Measurements from ENCODE around the gene FRMD4B. TPM values are rescaled to one million over a fixed set of nuclear protein-coding genes. Genes with fewer than 3 reads are reported as not detected.

FRMD4B gene
- total RNA-seq, 1 donor from 2014 or later = 73.2 TPM

- DNase-seq (ENCODE audit: low read depth in 2 of 2) = no peak
Measured at GRCh38 chr3:69205385-69205784, 180.5 kb downstream of the FRMD4B start.

DNA sequence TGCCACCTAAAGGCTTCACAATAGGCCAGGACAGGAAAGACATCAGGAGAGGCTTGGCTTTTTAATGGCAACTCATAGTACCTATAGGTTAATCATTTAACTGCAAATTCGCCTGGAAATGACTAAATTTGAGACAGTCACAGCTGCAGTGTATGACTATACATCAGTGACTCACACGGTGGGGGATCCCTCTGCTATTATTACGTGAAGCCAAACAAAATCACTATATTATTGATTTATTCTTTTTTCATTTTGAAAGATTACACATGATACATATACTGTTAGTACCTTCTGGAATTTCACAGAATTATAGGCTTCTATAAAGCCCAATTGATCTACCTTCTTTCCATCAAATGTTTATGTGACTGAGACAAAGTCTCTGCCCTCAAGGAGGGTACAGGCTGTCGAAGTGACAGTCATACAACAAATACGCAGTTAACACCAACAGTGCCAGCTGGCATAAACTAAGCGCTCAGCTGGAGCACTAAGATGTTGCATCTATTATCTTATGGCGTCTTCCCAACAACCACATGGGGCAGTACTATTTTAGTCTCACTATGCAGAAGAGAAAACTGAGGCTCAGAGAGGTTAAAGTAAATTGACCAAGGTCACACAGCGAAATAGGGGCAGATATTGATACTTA, 181.5 kb downstream of the FRMD4B start:
- peak in 1 of 2 donors; percentile 72 for DNase-seq (ENCODE audit: low read depth in 2 of 2)

DNA sequence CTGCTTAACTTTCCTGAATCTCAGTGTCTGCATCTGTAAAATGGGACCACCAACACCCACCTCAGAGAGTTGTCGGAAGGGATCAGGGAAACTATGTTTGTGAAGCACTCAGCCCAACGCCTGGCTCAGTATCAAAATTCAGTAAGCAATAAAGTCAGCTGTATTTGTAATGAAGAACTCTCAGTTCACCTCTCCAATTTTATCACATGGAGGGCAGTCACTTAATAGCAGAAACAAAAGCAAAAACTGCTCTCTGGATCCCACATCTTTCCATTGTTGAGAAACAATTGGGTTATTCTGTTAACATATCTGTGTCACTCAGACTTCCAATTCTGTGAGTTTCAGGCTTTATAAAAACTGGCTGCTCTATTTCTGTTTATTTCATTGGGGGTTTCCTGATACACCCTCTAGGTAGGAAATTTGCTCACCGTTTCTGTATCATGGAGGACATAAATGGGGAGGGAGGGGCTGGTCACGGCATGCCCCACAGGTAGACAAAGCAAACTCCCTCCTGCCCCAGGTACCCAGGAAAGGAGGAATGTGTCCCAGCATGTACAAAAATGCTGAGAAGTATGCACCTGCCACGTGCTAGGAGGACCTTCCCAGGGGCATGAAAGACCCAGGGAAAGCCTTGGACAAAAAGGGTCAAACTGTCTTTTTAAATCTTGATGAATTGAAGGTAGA, 182.1 kb downstream of the FRMD4B start:
- peak in 1 of 2 donors; percentile 54 for DNase-seq (ENCODE audit: low read depth in 2 of 2)

DNA sequence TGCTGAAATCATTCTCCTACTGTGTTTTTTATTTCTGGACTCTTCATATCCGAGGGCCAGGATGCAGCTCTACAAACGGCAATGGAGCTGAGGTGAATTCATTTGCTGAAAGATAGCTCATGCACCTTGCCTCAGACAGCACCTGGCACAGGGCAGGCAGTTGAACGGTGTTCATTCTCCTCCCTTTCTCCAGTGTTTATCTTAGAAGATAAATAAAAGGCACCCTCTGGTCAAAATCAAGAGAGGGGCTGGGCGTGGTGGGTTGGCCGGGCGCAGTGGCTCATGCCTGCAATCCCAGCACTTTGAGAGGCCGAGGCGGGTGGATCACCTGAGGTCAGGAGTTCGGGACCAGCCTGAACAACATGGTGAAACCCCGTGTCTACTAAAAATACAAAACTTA, 184.2 kb downstream of the FRMD4B start:
- DNase-seq (ENCODE audit: low read depth in 2 of 2) = no peak

DNA sequence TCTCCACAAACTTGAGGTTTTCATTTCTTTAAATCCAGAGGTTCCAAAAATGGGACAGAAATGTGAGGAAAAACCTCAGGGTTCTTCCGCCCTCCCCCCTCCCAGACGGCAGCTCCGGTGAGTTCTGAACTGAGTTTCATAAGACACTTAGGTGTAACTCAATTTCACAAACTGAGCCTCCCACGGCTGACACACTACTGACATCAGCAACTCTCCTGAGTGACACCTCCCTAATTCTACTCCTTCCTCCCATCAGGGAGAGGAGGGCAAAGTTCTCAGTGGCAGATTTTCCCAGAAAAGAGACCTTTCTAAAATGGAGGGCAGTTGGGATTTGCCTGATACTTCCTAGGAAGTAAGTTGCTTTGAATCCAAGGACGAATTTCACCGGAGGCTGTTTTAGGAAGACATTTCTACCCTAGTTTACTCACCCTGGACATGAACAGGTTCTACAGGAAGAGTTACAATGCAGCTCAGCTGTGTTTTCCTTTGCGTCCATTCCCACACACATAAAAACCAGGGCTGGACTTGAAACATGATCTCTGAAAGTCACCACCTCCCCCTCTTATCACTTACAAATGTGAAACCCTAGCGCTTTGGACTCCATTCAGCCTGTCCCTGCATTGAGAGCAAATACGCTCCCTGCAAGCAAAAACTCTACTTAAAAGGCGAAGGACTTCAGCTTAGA, 185.4 kb downstream of the FRMD4B start:
- DNase-seq (ENCODE audit: low read depth in 2 of 2) = peak; percentile 63 to 85

- no peak for DNase-seq (ENCODE audit: low read depth in 2 of 2)
Measured at GRCh38 chr3:69199942-69200341, 185.9 kb downstream of the FRMD4B start.

GRCh38 chr3:69197922-69198530, 187.9 kb downstream of the FRMD4B start:
- no peak for DNase-seq (ENCODE audit: low read depth in 2 of 2)

DNA sequence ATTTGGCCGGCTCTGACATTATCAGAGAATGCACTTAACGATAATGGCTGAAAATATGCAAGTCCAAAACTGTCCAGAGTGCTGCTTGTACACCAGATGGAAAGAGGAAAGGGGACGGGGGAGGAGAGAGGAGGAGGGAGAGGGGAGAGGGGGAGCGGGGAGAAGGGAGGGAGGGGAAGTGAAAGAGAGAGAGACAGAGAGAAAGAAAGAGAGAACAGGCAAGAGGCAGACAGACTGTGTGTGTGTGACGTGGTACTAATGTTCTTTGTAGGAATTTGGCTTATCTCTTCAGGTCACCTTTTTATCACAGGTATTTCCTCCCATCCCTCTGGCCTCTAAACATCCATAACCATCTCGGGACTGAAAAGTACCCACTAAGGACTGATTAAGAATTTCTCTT, 188.4 kb downstream of the FRMD4B start:
- no peak for DNase-seq (ENCODE audit: low read depth in 2 of 2)

GRCh38 chr3:69196876-69197275, 189.0 kb downstream of the FRMD4B start:
- DNase-seq (ENCODE audit: low read depth in 2 of 2) = no peak

DNA sequence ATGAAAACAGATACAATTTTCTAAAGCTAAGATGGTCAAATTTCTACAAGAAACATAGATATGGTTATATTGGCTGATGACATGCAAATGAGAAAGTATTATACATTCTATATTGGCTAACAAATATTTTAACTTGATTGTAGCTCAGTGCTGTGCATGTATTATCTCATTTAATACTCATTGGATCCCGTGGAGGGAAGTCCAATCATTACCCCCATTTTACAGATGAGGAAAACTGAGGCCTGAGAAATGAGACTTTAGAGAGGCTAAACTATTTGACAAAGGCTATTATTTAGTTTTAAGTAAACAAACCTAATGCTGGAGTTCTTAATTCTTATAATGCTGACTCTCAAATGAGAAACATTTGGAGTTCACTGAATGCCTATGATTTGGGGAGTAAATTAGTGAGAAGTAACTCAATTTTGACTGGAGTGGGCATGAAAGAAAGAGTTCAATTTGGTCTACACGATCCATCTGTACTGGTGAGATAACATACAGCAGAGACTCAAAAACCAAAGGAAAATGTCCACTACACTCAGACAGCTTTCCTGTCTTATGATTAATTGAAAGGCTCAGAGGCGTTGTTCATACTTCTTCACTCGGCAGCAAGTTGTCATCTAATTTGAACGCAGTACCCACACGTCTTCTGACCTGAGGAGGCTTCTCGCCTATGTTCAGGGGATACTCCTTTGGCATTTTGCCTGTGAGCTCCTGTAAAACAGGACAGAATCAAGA, 191.3 kb downstream of the FRMD4B start:
- peak in 1 of 2 donors; percentile 65 for DNase-seq (ENCODE audit: low read depth in 2 of 2)

DNA sequence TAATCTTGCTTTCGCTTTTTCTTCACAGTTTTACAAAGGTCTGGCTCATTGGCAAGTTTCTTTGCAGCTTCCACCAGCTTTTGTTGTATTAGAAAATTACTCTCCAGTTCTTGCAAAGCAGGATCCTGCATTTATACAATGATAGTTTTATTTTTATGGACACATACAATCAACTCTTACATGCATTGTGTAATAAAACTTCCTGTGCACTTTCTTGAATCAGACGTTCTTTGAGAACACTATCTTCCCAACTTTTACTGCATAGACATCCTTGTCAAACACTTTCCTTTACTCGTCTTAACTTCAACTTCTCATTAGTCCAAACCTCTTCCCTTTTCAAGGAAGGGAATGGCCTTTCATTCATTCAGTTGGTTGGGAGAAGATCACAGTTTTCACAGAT, 192.1 kb downstream of the FRMD4B start:
- DNase-seq (ENCODE audit: low read depth in 2 of 2) = no peak

GRCh38 chr3:69191516-69191915, 194.4 kb downstream of the FRMD4B start:
- no peak for DNase-seq (ENCODE audit: low read depth in 2 of 2)

- DNase-seq (ENCODE audit: low read depth in 2 of 2) = no peak
Measured at GRCh38 chr3:69189487-69189886, 196.4 kb downstream of the FRMD4B start.

GRCh38 chr3:69186575-69187093, 199.3 kb downstream of the FRMD4B start:
- DNase-seq (ENCODE audit: low read depth in 2 of 2) = no peak

- peak; percentile 27 to 58 for DNase-seq (ENCODE audit: low read depth in 2 of 2)
Measured at GRCh38 chr3:69182588-69183316, 203.1 kb downstream of the FRMD4B start.

GRCh38 chr3:69181592-69182211, 204.2 kb downstream of the FRMD4B start:
- peak; percentile 86 to 95 for DNase-seq (ENCODE audit: low read depth in 2 of 2)

- DNase-seq (ENCODE audit: low read depth in 2 of 2) = no peak
Measured at GRCh38 chr3:69180869-69181591, 204.9 kb downstream of the FRMD4B start.

DNA sequence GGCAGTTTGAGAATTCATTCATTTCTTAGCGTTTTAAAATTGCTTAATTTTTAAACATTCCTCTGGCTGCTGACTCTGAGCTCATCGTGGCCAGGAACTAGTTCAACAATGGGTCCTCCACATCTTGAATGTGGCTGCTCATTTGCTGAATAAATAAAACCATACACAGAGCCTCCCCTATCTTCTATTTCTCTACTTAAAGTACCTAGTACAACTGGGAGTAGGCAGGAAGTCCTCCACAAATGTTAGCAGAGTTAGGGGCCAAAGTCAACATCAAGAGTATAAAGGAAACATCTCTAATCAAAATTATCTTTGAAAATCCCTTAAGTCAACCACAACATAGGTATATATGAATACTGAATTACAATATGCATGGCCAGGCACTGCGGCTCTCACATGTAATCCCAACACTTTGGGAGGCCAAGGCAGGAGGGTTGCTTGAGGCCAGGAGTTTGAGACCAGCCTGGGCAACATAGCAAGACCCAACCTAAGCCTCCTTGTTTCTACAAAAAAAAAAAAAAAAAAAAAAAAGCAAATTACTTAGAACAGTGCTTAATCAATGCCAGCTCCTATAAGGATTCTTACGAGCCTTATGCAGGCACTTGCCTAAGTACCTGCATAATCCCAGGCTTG, 206.0 kb downstream of the FRMD4B start:
- DNase-seq (ENCODE audit: low read depth in 2 of 2) = peak; percentile 4 to 49
